ENCODE measurements around the gene TUBGCP5. TPM values are rescaled to one million over a fixed set of nuclear protein-coding genes. Genes with fewer than 3 reads are reported as not detected.

TUBGCP5 gene
- polyA plus RNA-seq, 1 experiment = 10.9 TPM

DNA sequence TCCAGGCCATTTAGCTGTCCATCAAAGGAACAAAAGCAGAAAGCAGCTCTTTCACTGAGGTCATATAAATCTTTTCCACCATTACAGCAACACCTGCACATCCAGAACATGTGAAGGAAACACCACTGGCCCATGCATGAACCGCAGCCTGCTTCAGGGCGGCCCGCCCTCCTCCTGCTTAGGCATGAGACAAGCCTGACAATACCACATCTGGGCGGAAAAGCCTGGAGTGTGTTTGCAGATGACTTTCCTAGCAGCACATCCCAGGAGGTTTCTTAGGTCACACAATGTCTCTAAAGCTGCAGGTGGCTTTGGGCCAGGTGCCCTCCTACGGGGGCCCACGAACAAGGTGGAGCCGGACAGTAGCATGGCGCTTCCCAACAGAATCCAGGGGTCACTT, 78.8 kb downstream of the TUBGCP5 start:
- no peaks in the 10 kb centered on the region; the same call in 1 of the 2 replicates for H3K36me3 ChIP-seq (ENCODE audit: control insufficient read depth, insufficient read depth, low read length)
- no peak for DNase-seq (ENCODE audit: low read depth)
- H3K27me3 ChIP-seq (ENCODE audit: control insufficient read depth, insufficient read depth, low read length) = no peaks in the 10 kb centered on the region
- POLR2A ChIA-PET = no interaction called here
- CTCF ChIA-PET = no interaction called here
- TF ChIP-seq, protein P1, sequence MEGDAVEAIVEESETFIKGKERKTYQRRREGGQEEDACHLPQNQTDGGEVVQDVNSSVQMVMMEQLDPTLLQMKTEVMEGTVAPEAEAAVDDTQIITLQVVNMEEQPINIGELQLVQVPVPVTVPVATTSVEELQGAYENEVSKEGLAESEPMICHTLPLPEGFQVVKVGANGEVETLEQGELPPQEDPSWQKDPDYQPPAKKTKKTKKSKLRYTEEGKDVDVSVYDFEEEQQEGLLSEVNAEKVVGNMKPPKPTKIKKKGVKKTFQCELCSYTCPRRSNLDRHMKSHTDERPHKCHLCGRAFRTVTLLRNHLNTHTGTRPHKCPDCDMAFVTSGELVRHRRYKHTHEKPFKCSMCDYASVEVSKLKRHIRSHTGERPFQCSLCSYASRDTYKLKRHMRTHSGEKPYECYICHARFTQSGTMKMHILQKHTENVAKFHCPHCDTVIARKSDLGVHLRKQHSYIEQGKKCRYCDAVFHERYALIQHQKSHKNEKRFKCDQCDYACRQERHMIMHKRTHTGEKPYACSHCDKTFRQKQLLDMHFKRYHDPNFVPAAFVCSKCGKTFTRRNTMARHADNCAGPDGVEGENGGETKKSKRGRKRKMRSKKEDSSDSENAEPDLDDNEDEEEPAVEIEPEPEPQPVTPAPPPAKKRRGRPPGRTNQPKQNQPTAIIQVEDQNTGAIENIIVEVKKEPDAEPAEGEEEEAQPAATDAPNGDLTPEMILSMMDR (IDR thresholded peaks at IDR 0.05; ENCODE audit: insufficient read depth, low read depth, low read length) = no peak
- H3K4me3 ChIP-seq (ENCODE audit: low read depth, low read length) = no peak overlapping the region

DNA sequence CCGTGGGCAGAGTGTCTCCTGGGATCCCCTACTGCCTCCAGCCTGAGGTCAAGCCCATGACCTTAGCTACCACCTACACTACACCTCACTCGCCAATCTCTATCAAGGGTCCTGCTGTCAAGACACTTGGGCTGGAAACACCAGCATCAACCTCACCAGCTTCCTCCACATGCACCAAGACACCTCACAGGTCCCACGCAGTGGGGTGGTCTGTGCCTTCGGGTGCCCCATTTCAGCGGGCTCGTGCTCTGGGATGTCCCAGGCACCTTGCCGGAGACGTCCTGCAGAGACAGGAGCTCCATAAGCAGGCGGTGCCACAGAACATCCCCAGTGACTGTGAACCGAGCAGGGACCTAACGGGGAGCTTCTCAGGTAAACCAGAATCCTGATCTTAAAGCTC, 79.2 kb downstream of the TUBGCP5 start:
- DNase-seq (ENCODE audit: low read depth) = no peak
- POLR2A ChIA-PET = no interaction called here
- Histone ChIP-seq H3K27me3 (ENCODE audit: control insufficient read depth, insufficient read depth, low read length) (no peaks in the 10 kb centered on the region), H3K4me3 (ENCODE audit: low read depth, low read length) (no peak overlapping the region), H3K36me3 (ENCODE audit: control insufficient read depth, insufficient read depth, low read length) (no peaks in the 10 kb centered on the region; the same call in 1 of the 2 replicates)
- CTCF ChIA-PET = no interaction called here
- TF ChIP-seq, protein P1 (IDR thresholded peaks at IDR 0.05; ENCODE audit: insufficient read depth, low read depth, low read length) = no peak

DNA sequence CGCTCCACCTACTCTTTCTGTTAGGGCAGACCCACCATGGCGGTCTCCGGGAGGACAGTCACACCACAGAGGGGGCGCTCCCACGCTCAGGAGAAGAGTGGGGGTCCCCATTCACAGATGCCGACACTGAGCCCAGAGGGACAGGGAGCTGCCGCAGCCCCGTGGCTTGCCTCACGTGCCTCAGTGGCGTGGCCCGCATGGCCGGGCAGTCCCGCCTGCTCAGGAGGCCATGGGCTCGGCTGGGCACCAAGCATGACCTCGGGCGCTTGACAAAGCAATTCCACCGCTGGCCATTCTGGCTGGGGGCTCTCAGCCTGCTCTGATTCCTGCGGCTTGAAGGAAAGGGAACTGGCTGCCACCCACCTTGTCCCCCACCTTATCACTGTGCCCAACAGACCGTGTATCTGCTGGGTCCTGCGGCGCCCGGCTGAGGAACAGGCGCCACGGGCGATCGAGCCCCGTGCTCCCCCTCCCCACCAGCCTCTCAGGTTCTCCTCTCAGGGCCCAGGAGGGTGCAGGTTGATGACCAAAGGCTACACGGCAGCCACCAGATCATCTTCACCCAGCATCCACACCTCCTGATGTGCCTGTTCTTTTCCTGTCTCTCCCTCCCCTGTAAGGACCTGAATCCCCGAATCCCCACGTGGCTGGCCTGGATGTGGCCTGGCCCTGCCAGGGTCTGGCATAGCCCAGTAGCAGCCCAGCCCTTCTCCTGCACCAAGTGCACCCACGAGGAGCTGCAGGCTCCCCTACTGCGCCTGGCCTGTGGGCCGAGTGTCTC, 79.9 kb downstream of the TUBGCP5 start:
- no peak for DNase-seq (ENCODE audit: low read depth)
- Histone ChIP-seq H3K4me3 (ENCODE audit: low read depth, low read length) (no peak overlapping the region), H3K36me3 (ENCODE audit: control insufficient read depth, insufficient read depth, low read length) (no peaks in the 10 kb centered on the region; the same call in 1 of the 2 replicates), H3K27me3 (ENCODE audit: control insufficient read depth, insufficient read depth, low read length) (no peaks in the 10 kb centered on the region)
- TF ChIP-seq, protein P1 (IDR thresholded peaks at IDR 0.05; ENCODE audit: insufficient read depth, low read depth, low read length) = no peak
- ChIA-PET POLR2A (no interaction called here), CTCF (no interaction called here)

DNA sequence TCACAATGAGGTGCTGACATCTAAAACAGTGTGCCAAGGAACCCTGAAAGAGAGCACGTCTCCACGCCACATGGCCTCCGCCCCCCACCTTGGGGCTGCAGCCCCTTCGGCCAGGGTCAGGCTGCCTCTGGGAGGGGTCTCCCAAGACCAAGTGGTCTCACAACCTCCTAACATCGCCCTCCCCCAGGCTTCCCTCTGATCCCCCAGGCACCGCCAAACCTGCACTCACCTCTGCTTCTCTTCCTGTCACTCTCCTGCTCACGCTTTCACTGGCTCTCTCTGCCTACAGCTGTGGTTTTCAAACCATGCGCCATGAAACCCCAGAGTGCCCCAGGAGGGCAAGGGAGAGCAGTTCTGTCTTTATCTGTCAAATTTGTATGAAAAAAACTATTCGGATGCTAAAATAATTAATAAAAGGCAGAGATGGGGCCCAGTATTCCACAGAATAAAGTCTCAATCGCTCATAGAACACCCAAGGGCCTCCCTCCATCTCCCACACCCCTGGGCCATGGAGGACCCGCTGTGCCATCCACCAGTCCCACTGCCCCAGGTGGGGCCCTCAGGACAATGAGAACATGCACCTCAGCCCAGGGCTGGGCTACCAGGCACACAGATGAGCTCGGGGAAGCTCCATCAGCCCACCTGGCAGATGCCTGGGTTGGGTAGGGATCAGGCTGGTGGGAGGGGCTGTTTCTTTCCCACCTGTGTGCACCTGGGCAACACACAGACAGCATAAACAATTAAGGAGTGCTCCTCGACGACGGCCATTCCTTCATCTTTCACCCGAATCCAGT, 80.7 kb downstream of the TUBGCP5 start:
- H3K4me3 ChIP-seq (ENCODE audit: low read depth, low read length) = no peak overlapping the region
- H3K36me3 ChIP-seq (ENCODE audit: control insufficient read depth, insufficient read depth, low read length) = no peaks in the 10 kb centered on the region; the same call in 1 of the 2 replicates
- DNase-seq (ENCODE audit: low read depth) = no peak
- CTCF ChIA-PET = no interaction called here
- TF ChIP-seq, protein P1 (IDR thresholded peaks at IDR 0.05; ENCODE audit: insufficient read depth, low read depth, low read length) = no peak
- POLR2A ChIA-PET = no interaction called here
- H3K27me3 ChIP-seq (ENCODE audit: control insufficient read depth, insufficient read depth, low read length) = no peaks in the 10 kb centered on the region

DNA sequence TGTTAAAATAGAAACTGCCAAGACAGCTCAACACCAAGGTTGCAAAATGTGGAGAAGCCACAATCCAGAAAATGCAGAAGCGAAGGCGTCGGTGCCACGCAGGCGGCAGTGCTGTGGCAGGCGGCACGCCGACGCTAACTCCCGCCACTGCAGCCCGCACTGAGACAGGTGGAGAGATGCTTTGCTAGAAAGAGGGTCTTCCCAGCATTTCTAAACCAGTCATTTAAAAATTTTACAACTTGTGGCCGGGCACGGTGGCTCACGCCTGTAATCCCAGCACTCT, 82.5 kb downstream of the TUBGCP5 start:
- POLR2A ChIA-PET = no interaction called here
- no peak for DNase-seq (ENCODE audit: low read depth)
- CTCF ChIA-PET = no interaction called here
- Histone ChIP-seq H3K36me3 (ENCODE audit: control insufficient read depth, insufficient read depth, low read length) (no peaks in the 10 kb centered on the region; the same call in 1 of the 2 replicates), H3K4me3 (ENCODE audit: low read depth, low read length) (no peak overlapping the region), H3K27me3 (ENCODE audit: control insufficient read depth, insufficient read depth, low read length) (no peaks in the 10 kb centered on the region)
- TF ChIP-seq, protein P1 (IDR thresholded peaks at IDR 0.05; ENCODE audit: insufficient read depth, low read depth, low read length) = no peak

Data from BJ (cell line).